ENCODE results near the gene MSL1. TPM values are rescaled to one million over a fixed set of nuclear protein-coding genes. Genes with fewer than 3 reads are reported as not detected.
A peak's percentile ranks its signal among the peaks of the same experiment; 100 is the strongest.

The MSL1 gene
- total and polyA plus RNA-seq, 2 of the 13 experiments (the other 11 are each of a cell fraction or from before 2014, with no cell fraction given) = 63.8 to 88.5 TPM

- TF ChIP-seq ZGPAT (CRISPR knock-in tag; IDR thresholded peaks at IDR 0.05) (0 out of 2 replicates have a peak, but pooled peaks have one; percentile 41), TCF7 (IDR thresholded peaks at IDR 0.05; ENCODE audit: low read depth) (no peak), ZNF543 (CRISPR knock-in tag; IDR thresholded peaks at IDR 0.05) (no peak), ELF1 (CRISPR knock-in tag; IDR thresholded peaks at IDR 0.05) (peak; percentile 35; the same call in 1 of the 2 replicates), MEIS1 (CRISPR knock-in tag; IDR thresholded peaks at IDR 0.05; ENCODE audit: borderline replicate concordance) (no peak), REPIN1 (CRISPR knock-in tag; IDR thresholded peaks at IDR 0.05; ENCODE audit: borderline replicate concordance, low read depth) (no peak), AFF4 (CRISPR knock-in tag; IDR thresholded peaks at IDR 0.05) (no peak), CBX2 (IDR thresholded peaks at IDR 0.05; ENCODE audit: low read depth, low read length) (no peak), CBX2 (CRISPR knock-in tag; IDR thresholded peaks at IDR 0.05; ENCODE audit: low read depth) (no peak), ZNF800 (CRISPR knock-in tag; IDR thresholded peaks at IDR 0.05) (no peak), ZMYM2 (CRISPR knock-in tag; IDR thresholded peaks at IDR 0.05) (peak; percentile 79), ZNF124 (CRISPR knock-in tag; IDR thresholded peaks at IDR 0.05) (no peak), RFX1 (IDR thresholded peaks at IDR 0.05) (no peak), MEF2D (CRISPR knock-in tag; IDR thresholded peaks at IDR 0.05) (0 out of 2 replicates have a peak, but pooled peaks have one; percentile 16), PLRG1 (conservative IDR thresholded peaks at IDR 0.05) (no peak), ZNF75D (CRISPR knock-in tag; IDR thresholded peaks at IDR 0.05; ENCODE audit: borderline replicate concordance) (no peak), ESRRA (CRISPR knock-in tag; IDR thresholded peaks at IDR 0.05; ENCODE audit: low read depth) (0 out of 2 replicates have a peak, but pooled peaks have one; percentile 85), ZNF18 (CRISPR knock-in tag; IDR thresholded peaks at IDR 0.05; ENCODE audit: insufficient replicate concordance) (no peak), FOXA1 (IDR thresholded peaks at IDR 0.05) (no peak), FOXA1 (CRISPR knock-in tag; IDR thresholded peaks at IDR 0.05) (no peak), ZNF816 (CRISPR knock-in tag; IDR thresholded peaks at IDR 0.05; ENCODE audit: borderline replicate concordance) (no peak)
Observed at GRCh38 chr17:40075201-40075941, 46.4 kb upstream of the MSL1 start (continued).
